BJ (cell line): ENCODE data around the gene USP40. TPM values are rescaled to one million over a fixed set of nuclear protein-coding genes. Genes with fewer than 3 reads are reported as not detected.

ENCODE experiments used
- CTCF ChIA-PET: fragments of 350-600 bp; formaldehyde crosslinking; extraction: SDS; loops from one replicate; lab custom pipeline; 2021; ENCODE audit warnings: antibody characterized with exemption, inconsistent platforms; lab: Yijun Ruan, JAX
- POLR2A ChIA-PET: fragments of 300-600 bp; sonication (Branson Sonifier 250); formaldehyde crosslinking; extraction: SDS; loops from one replicate; lab custom pipeline; 2021; ENCODE audit warnings: antibody characterized with exemption; lab: Charles Lee
- DNase-seq: peaks from one replicate; pipeline ENCODE4 v3.0.0-alpha.2; 2011; ENCODE audit warnings: low read depth
- H3K27me3 ChIP-seq: 2 replicates; pipeline ENCODE4 v1.6.0; 2011; ENCODE audit warnings: low read length; ENCODE audit not compliant: control insufficient read depth, insufficient read depth
- H3K36me3 ChIP-seq: 2 replicates; pipeline ENCODE4 v1.5.1; 2011; ENCODE audit warnings: low read length; ENCODE audit not compliant: control insufficient read depth, insufficient read depth
- H3K4me3 ChIP-seq: 2 replicates; pipeline ENCODE4 v1.5.1; 2011; ENCODE audit warnings: low read depth, mild to moderate bottlenecking, control low read depth, low read length
- CTCF ChIP-seq: IDR thresholded peaks from 2 replicates; pipeline ENCODE4 v1.5.1; 2011; ENCODE audit warnings: low read depth, mild to moderate bottlenecking, control low read depth, inconsistent platforms, low read length, moderate library complexity; ENCODE audit not compliant: insufficient read depth
- polyA plus RNA-seq: library from polyadenylated mRNA; depleted of rRNA; stranded (reverse); fragments of >200 nt; gene quantifications from 2 replicates; pipeline ENCODE4 v1.2.3, GENCODE V29; 2011

USP40 gene
- polyA plus RNA-seq, 1 experiment: 48.9 TPM

GRCh38 chr2:233450864-233451575, 115.6 kb downstream of the USP40 start:
- Histone ChIP-seq H3K36me3 (peaks cover 13% of the 10 kb centered on the region), H3K4me3 (no peak overlapping the region), H3K27me3 (no peaks in the 10 kb centered on the region)
- DNase-seq: no peak
- no peak for TF ChIP-seq CTCF
- CTCF ChIA-PET: interaction anchor here (0.6 to 3.8 kb wide), 3 partner anchors 7 to 261 kb away, joined by 3 to 17 read pairs (median 15); no protein-coding TSS in a partner anchor
- POLR2A ChIA-PET: no interaction called here

GRCh38 chr2:233449921-233450863, 116.4 kb downstream of the USP40 start:
- no peaks in the 10 kb centered on the region for H3K27me3 ChIP-seq
- no peak for DNase-seq
- H3K36me3 ChIP-seq: peaks cover 13% of the 10 kb centered on the region
- ChIA-PET POLR2A (no interaction called here), CTCF (interaction anchor here (0.6 to 4.4 kb wide), 3 partner anchors 9 to 262 kb away, joined by 3 to 56 read pairs (median 5); partner anchors contain the start of gene UGT1A5)
- H3K4me3 ChIP-seq: no peak overlapping the region
- TF ChIP-seq CTCF: no peak

GRCh38 chr2:233449081-233449901, 117.3 kb downstream of the USP40 start:
- CTCF ChIA-PET: interaction anchor here (0.6 to 4.4 kb wide), 31 partner anchors 8 to 409 kb away, joined by 3 to 56 read pairs (median 4); partner anchors contain the start of genes UGT1A4 and UGT1A5
- no peak for DNase-seq
- TF ChIP-seq CTCF: peak; percentile 92
- no peaks in the 10 kb centered on the region for H3K27me3 ChIP-seq
- no peak overlapping the region for H3K4me3 ChIP-seq
- POLR2A ChIA-PET: no interaction called here
- peaks cover 11% of the 10 kb centered on the region for H3K36me3 ChIP-seq

- no peak for TF ChIP-seq CTCF
- CTCF ChIA-PET: interaction anchor here (0.6 to 4.4 kb wide), 34 partner anchors 9 to 1673 kb away, joined by 3 to 56 read pairs (median 4); partner anchors contain the start of gene UGT1A5
- H3K36me3 ChIP-seq: peaks cover 12% of the 10 kb centered on the region
- POLR2A ChIA-PET: no interaction called here
- DNase-seq: no peak
- H3K4me3 ChIP-seq: no peak overlapping the region
- H3K27me3 ChIP-seq: no peaks in the 10 kb centered on the region
These were observed 118.0 kb downstream of the USP40 start for GRCh38 chr2:233448575-233448974.
